Measurements from ENCODE around the gene FKBP3. TPM values are rescaled to one million over a fixed set of nuclear protein-coding genes. Genes with fewer than 3 reads are reported as not detected.

Gene FKBP3
- total and polyA plus RNA-seq, 3 experiments from 2014 or later = 66.4 to 69.0 (median 67.9) TPM

GRCh38 chr14:45073231-45073879 lies 60.9 kb downstream of the FKBP3 start:
- ChIA-PET POLR2A (no interaction called here), CTCF (no interaction called here)
- Mint-ChIP-seq H3K27ac (no peak overlapping the region), H3K4me1 (no peaks in the 10 kb centered on the region), H3K27me3 (no peaks in the 10 kb centered on the region), H3K36me3 (peaks cover 0 to 20% (median 6%) of the 10 kb centered on the region in 3 donors), H3K9me3 (no peaks in the 10 kb centered on the region), H3K4me3 (no peak overlapping the region)
- Histone ChIP-seq H3K27ac (ENCODE audit: low read depth, low read length) (no peak overlapping the region), H3K36me3 (ENCODE audit: insufficient read depth, low read length) (no peaks in the 10 kb centered on the region), H3K4me1 (ENCODE audit: insufficient read depth, low read length) (no peaks in the 10 kb centered on the region), H3K27me3 (ENCODE audit: insufficient read depth, low read length, poor library complexity, severe bottlenecking) (no peaks in the 10 kb centered on the region), H3K9me3 (ENCODE audit: low read length) (no peaks in the 10 kb centered on the region), H3K4me3 (ENCODE audit: low read length) (no peak overlapping the region)
- no peak for DNase-seq

GRCh38 chr14:45072126-45072525 lies 62.2 kb downstream of the FKBP3 start:
- POLR2A ChIA-PET = no interaction called here
- no peak overlapping the region for H3K27ac Mint-ChIP-seq

GRCh38 chr14:45070215-45070614 lies 64.1 kb downstream of the FKBP3 start:
- no peak overlapping the region for H3K27ac ChIP-seq (ENCODE audit: low read depth, low read length)
- CTCF ChIA-PET = no interaction called here

More at GRCh38 chr14:45072126-45072525, 62.2 kb downstream of the FKBP3 start:
- H3K4me1 ChIP-seq (ENCODE audit: insufficient read depth, low read length) = no peaks in the 10 kb centered on the region
- H3K36me3 ChIP-seq (ENCODE audit: insufficient read depth, low read length) = no peaks in the 10 kb centered on the region
- CTCF ChIA-PET = no interaction called here
- H3K27ac ChIP-seq (ENCODE audit: low read depth, low read length) = no peak overlapping the region
- Mint-ChIP-seq H3K4me3 (no peak overlapping the region), H3K27me3 (no peaks in the 10 kb centered on the region), H3K36me3 (peaks cover 0 to 26% (median 6%) of the 10 kb centered on the region in 3 donors), H3K4me1 (no peaks in the 10 kb centered on the region), H3K9me3 (no peaks in the 10 kb centered on the region)
- no peaks in the 10 kb centered on the region for H3K9me3 ChIP-seq (ENCODE audit: low read length)
- no peak overlapping the region for H3K4me3 ChIP-seq (ENCODE audit: low read length)
- no peaks in the 10 kb centered on the region for H3K27me3 ChIP-seq (ENCODE audit: insufficient read depth, low read length, poor library complexity, severe bottlenecking)
- no peak for DNase-seq

DNA sequence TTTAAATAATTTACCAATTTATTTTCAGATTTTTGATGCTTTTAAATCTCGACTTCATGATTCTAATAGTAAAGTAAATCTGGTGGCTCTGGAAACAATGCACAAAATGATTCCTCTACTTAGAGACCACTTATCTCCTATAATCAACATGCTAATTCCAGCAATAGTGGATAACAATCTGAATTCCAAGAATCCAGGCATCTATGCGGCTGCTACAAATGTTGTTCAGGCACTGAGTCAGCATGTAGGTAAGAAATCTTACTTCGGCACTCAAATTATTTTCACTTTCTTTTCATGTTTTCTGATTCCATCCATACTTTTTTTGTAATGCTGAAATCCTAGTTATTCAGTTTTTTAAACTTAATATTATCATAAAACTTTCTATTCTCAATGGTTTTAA lies 65.9 kb downstream of the FKBP3 start:
- CTCF ChIA-PET = no interaction called here
- no peak overlapping the region for H3K27ac ChIP-seq (ENCODE audit: low read depth, low read length)
- POLR2A ChIA-PET = no interaction called here
- Mint-ChIP-seq H3K27ac (no peak overlapping the region), H3K27me3 (no peaks in the 10 kb centered on the region), H3K36me3 (peaks cover 4 to 28% (median 11%) of the 10 kb centered on the region in 3 donors), H3K9me3 (no peaks in the 10 kb centered on the region), H3K4me3 (no peak overlapping the region), H3K4me1 (no peaks in the 10 kb centered on the region)
- H3K27me3 ChIP-seq (ENCODE audit: insufficient read depth, low read length, poor library complexity, severe bottlenecking) = no peaks in the 10 kb centered on the region
- no peaks in the 10 kb centered on the region for H3K36me3 ChIP-seq (ENCODE audit: insufficient read depth, low read length)
- H3K4me1 ChIP-seq (ENCODE audit: insufficient read depth, low read length) = no peaks in the 10 kb centered on the region
- no peaks in the 10 kb centered on the region for H3K9me3 ChIP-seq (ENCODE audit: low read length)
- no peak for DNase-seq
- H3K4me3 ChIP-seq (ENCODE audit: low read length) = no peak overlapping the region

More at GRCh38 chr14:45070215-45070614, 64.1 kb downstream of the FKBP3 start:
- no peaks in the 10 kb centered on the region for H3K27me3 Mint-ChIP-seq
- H3K9me3 Mint-ChIP-seq = no peaks in the 10 kb centered on the region
- Histone ChIP-seq H3K4me3 (ENCODE audit: low read length) (no peak overlapping the region), H3K27me3 (ENCODE audit: insufficient read depth, low read length, poor library complexity, severe bottlenecking) (no peaks in the 10 kb centered on the region), H3K4me1 (ENCODE audit: insufficient read depth, low read length) (no peaks in the 10 kb centered on the region), H3K36me3 (ENCODE audit: insufficient read depth, low read length) (no peaks in the 10 kb centered on the region), H3K9me3 (ENCODE audit: low read length) (no peaks in the 10 kb centered on the region)
- H3K4me1 Mint-ChIP-seq = no peaks in the 10 kb centered on the region
- no peak for DNase-seq
- no peak overlapping the region for H3K27ac Mint-ChIP-seq
- H3K4me3 Mint-ChIP-seq = no peak overlapping the region
- H3K36me3 Mint-ChIP-seq = peaks cover 1 to 29% (median 6%) of the 10 kb centered on the region in 3 donors
- POLR2A ChIA-PET = no interaction called here

DNA sequence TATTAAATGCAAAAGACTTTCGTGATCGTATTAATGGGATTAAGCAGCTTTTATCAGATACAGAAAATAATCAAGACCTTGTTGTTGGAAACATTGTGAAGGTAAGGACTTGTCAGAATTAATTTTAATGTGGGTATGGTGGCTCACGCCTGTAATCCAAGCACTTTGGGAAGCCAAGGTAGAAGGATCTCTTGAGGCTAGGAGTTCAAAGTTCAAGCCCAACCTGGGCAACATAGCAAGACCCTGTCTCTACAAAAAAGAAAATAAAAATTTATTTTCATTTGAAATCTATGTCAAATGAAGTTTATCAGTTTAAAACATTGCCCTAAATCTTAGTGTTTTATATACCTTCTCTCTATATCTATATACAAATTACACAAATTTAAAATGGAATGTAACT lies 67.6 kb downstream of the FKBP3 start:
- ChIA-PET POLR2A (no interaction called here), CTCF (no interaction called here)
- H3K4me1 Mint-ChIP-seq = no peaks in the 10 kb centered on the region
- DNase-seq = no peak
- H3K4me3 ChIP-seq (ENCODE audit: low read length) = no peak overlapping the region
- H3K27ac Mint-ChIP-seq = no peak overlapping the region
- H3K27me3 ChIP-seq (ENCODE audit: insufficient read depth, low read length, poor library complexity, severe bottlenecking) = no peaks in the 10 kb centered on the region
- H3K36me3 ChIP-seq (ENCODE audit: insufficient read depth, low read length) = no peaks in the 10 kb centered on the region
- peaks cover 6 to 22% (median 11%) of the 10 kb centered on the region in 3 donors for H3K36me3 Mint-ChIP-seq
- no peaks in the 10 kb centered on the region for H3K27me3 Mint-ChIP-seq
- no peak overlapping the region for H3K27ac ChIP-seq (ENCODE audit: low read depth, low read length)
- H3K4me3 Mint-ChIP-seq = no peak overlapping the region
- no peaks in the 10 kb centered on the region for H3K9me3 ChIP-seq (ENCODE audit: low read length)
- no peaks in the 10 kb centered on the region for H3K9me3 Mint-ChIP-seq
- H3K4me1 ChIP-seq (ENCODE audit: insufficient read depth, low read length) = no peaks in the 10 kb centered on the region

DNA sequence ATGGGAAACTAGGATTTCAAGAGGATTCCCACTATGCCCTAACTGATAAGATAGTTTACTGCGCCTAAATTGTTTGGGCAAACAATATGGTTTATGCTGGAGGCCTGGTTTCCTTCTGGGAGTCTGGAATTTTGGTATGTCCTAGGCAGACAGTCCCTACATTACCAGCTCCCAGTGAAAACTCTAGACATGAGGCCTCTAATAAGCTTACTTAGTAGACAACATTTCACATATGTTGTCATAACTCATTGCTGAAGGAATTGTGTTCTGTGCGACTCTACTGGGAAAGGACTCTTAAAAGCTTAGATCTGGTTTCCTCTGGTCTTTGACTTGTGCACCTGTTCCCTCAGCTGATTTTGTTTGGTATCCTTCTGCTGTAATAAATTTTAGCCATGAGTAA lies 68.3 kb downstream of the FKBP3 start:
- Mint-ChIP-seq H3K4me3 (no peak overlapping the region), H3K36me3 (peaks cover 6 to 22% (median 11%) of the 10 kb centered on the region in 3 donors), H3K9me3 (no peaks in the 10 kb centered on the region), H3K27me3 (no peaks in the 10 kb centered on the region), H3K27ac (no peak overlapping the region), H3K4me1 (no peaks in the 10 kb centered on the region)
- CTCF ChIA-PET = no interaction called here
- no peaks in the 10 kb centered on the region for H3K9me3 ChIP-seq (ENCODE audit: low read length)
- no peak overlapping the region for H3K27ac ChIP-seq (ENCODE audit: low read depth, low read length)
- no peaks in the 10 kb centered on the region for H3K36me3 ChIP-seq (ENCODE audit: insufficient read depth, low read length)
- POLR2A ChIA-PET = no interaction called here
- H3K27me3 ChIP-seq (ENCODE audit: insufficient read depth, low read length, poor library complexity, severe bottlenecking) = no peaks in the 10 kb centered on the region
- DNase-seq = no peak
- H3K4me3 ChIP-seq (ENCODE audit: low read length) = no peak overlapping the region
- H3K4me1 ChIP-seq (ENCODE audit: insufficient read depth, low read length) = no peaks in the 10 kb centered on the region

Other genes starting within 250 kb of the FKBP3 start
- 10 to 100 TPM; 12.3 to 13.4 TPM for gene KLHL28, start 172.5 kb downstream of the FKBP3 start, total RNA-seq
- gene KLHL28, start 172.5 kb downstream of the FKBP3 start, polyA plus RNA-seq = 45.3 TPM
- 1 to 10 TPM; 7.2 to 7.5 TPM for gene TOGARAM1, start 172.3 kb downstream of the FKBP3 start, total RNA-seq
- 11.4 TPM for gene TOGARAM1, start 172.3 kb downstream of the FKBP3 start, polyA plus RNA-seq
- 10 to 100 TPM; 48.6 to 49.1 TPM for gene PRPF39, start 50.4 kb downstream of the FKBP3 start, total RNA-seq
- gene PRPF39, start 50.4 kb downstream of the FKBP3 start, polyA plus RNA-seq = 9.0 TPM
- gene FANCM, start 1.4 kb upstream of the FKBP3 start, total RNA-seq = 10 to 100 TPM; 11.8 to 12.6 TPM
- 4.6 TPM for gene FANCM, start 1.4 kb upstream of the FKBP3 start, polyA plus RNA-seq
- 10 to 100 TPM; 25.2 to 28.2 TPM for gene MIS18BP1, start 118.7 kb upstream of the FKBP3 start, total RNA-seq
- gene MIS18BP1, start 118.7 kb upstream of the FKBP3 start, polyA plus RNA-seq = 28.7 TPM